Germinal center (tissue), 1 donor: ENCODE data around the gene CAMTA1.

Experiments used
- DNase-seq: peaks from one replicate; pipeline ENCODE4 v3.0.0; 2012; ENCODE audit warnings: mixed read lengths, low spot score

CAMTA1 gene

GRCh38 chr1:7477593-7477992 is 692.3 kb downstream of the CAMTA1 start:
- DNase-seq = no peak

- no peak for DNase-seq
Measured at GRCh38 chr1:7478142-7478790, 693.0 kb downstream of the CAMTA1 start.

GRCh38 chr1:7478809-7479499 is 693.7 kb downstream of the CAMTA1 start:
- no peak for DNase-seq

- DNase-seq = no peak
Measured at GRCh38 chr1:7479571-7479970, 694.3 kb downstream of the CAMTA1 start.

- no peak for DNase-seq
Measured at GRCh38 chr1:7481194-7481593, 695.9 kb downstream of the CAMTA1 start.

- no peak for DNase-seq
Measured at GRCh38 chr1:7482077-7482476, 696.8 kb downstream of the CAMTA1 start.

GRCh38 chr1:7482772-7483495 is 697.7 kb downstream of the CAMTA1 start:
- no peak for DNase-seq

GRCh38 chr1:7483634-7484383 is 698.6 kb downstream of the CAMTA1 start:
- DNase-seq = no peak

- DNase-seq = no peak
Measured at GRCh38 chr1:7485086-7485780, 700.0 kb downstream of the CAMTA1 start.

GRCh38 chr1:7485826-7486225 is 700.6 kb downstream of the CAMTA1 start:
- DNase-seq = no peak

- no peak for DNase-seq
Measured at GRCh38 chr1:7487766-7488474, 702.7 kb downstream of the CAMTA1 start.

- DNase-seq = no peak
Measured at GRCh38 chr1:7488475-7488842, 703.2 kb downstream of the CAMTA1 start.

GRCh38 chr1:7489586-7489985 is 704.3 kb downstream of the CAMTA1 start:
- DNase-seq = no peak

GRCh38 chr1:7490576-7490975 is 705.3 kb downstream of the CAMTA1 start:
- DNase-seq = no peak

GRCh38 chr1:7491109-7491817 is 706.0 kb downstream of the CAMTA1 start:
- no peak for DNase-seq

GRCh38 chr1:7491818-7492173 is 706.5 kb downstream of the CAMTA1 start:
- DNase-seq = no peak

- no peak for DNase-seq
Measured at GRCh38 chr1:7493711-7494454, 708.6 kb downstream of the CAMTA1 start.

- DNase-seq = no peak
Measured at GRCh38 chr1:7495962-7496361, 710.7 kb downstream of the CAMTA1 start.

- DNase-seq = no peak
Measured at GRCh38 chr1:7497107-7497637, 711.9 kb downstream of the CAMTA1 start.
